ENCODE data around the gene ARL8B. TPM values are rescaled to one million over a fixed set of nuclear protein-coding genes. Genes with fewer than 3 reads are reported as not detected.

ARL8B gene
- polyA plus RNA-seq, 3 donors = 46.6 to 121 (median 101) TPM

- no peak for TF ChIP-seq CTCF (IDR thresholded peaks at IDR 0.05)
- Mint-ChIP-seq H3K4me1 (peaks cover 71% of the 10 kb centered on the region), H3K27ac (peak within 1 kb of the TSS; percentile 93 to 100 (median 99)), H3K4me3 (peak within 1 kb of the TSS; percentile 95 to 99), H3K36me3 (peaks cover 5 to 17% of the 10 kb centered on the region in 2 donors), H3K27me3 (ENCODE audit: low read depth in 3 of 3) (peaks cover 0 to 2% (median 0%) of the 10 kb centered on the region in 3 donors), H3K9me3 (no peaks in the 10 kb centered on the region)
- Histone ChIP-seq H3K4me1 (ENCODE audit: control insufficient read depth in 1 of 2, insufficient read depth in 2 of 2, low read length in 2 of 2) (peaks cover 69 to 83% of the 10 kb centered on the region in 2 donors), H3K4me3 (replicated peaks in 1 of 3; ENCODE audit: low read depth in 2 of 3, low read length in 3 of 3) (peak within 1 kb of the TSS; percentile 60 to 97 (median 91)), H3K9ac (ENCODE audit: insufficient read depth, low read length, poor library complexity, severe bottlenecking) (peak within 1 kb of the TSS; percentile 100), H2AFZ (ENCODE audit: insufficient read depth, low read depth, low read length, poor library complexity, severe bottlenecking) (peak within 1 kb of the TSS; percentile 67), H3K27me3 (ENCODE audit: control insufficient read depth in 2 of 2, insufficient read depth in 2 of 2, low read length in 2 of 2) (no peaks in the 10 kb centered on the region), H3K27ac (ENCODE audit: low read depth in 1 of 2, low read length in 2 of 2) (peak within 1 kb of the TSS; percentile 76 to 98), H3K36me3 (replicated peaks in 1 of 2; ENCODE audit: control insufficient read depth in 1 of 2, insufficient read depth in 2 of 2, low read length in 2 of 2) (peaks cover 0 to 2% of the 10 kb centered on the region in 2 donors), H3K79me2 (ENCODE audit: insufficient read depth, low read length) (peaks cover 67% of the 10 kb centered on the region), H3K4me2 (replicated peaks; ENCODE audit: extremely low read depth, low read length, poor library complexity, severe bottlenecking) (peak within 1 kb of the TSS; percentile 87), H4K20me1 (ENCODE audit: insufficient read depth, low read length) (peaks cover 30% of the 10 kb centered on the region), H3K9me3 (replicated peaks in 1 of 2; ENCODE audit: control insufficient read depth in 1 of 2, insufficient read depth in 1 of 2, low read length in 2 of 2) (no peaks in the 10 kb centered on the region)
- WGBS (ENCODE audit: insufficient coverage) = under 1% methylated on average over 75 of the region's 78 CpGs
- intact Hi-C loops (cut with micrococcal nuclease) = loop anchor here (5.0 kb wide), 2 partner anchors 45 to 50 kb away; no protein-coding TSS in a partner anchor
- DNase-seq = peak; percentile 95 to 97 (median 95)
Observed at GRCh38 chr3:5187156-5187919, 65.2 kb downstream of the ARL8B start, which contains the start of gene EDEM1. EDEM1 (plus strand) TSS chr3:5187707; CDS start chr3:5187806, 99 bp downstream.

GRCh38 chr3:5187920-5188418, 65.9 kb downstream of the ARL8B start:
- no peaks in the 10 kb centered on the region for H3K27me3 ChIP-seq (ENCODE audit: control insufficient read depth in 2 of 2, insufficient read depth in 2 of 2, low read length in 2 of 2)
- Mint-ChIP-seq H3K27me3 (ENCODE audit: low read depth in 3 of 3) (peaks cover 0 to 2% (median 0%) of the 10 kb centered on the region in 3 donors), H3K4me3 (peak overlapping the region; percentile 95 to 99), H3K9me3 (no peaks in the 10 kb centered on the region), H3K27ac (peak overlapping the region; percentile 93 to 99 (median 97)), H3K36me3 (peaks cover 4 to 18% of the 10 kb centered on the region in 2 donors), H3K4me1 (peaks cover 77% of the 10 kb centered on the region)
- H3K4me3 ChIP-seq (replicated peaks in 1 of 3; ENCODE audit: low read depth in 2 of 3, low read length in 3 of 3) = peak overlapping the region; percentile 58 to 96 (median 91)
- intact Hi-C loops (cut with micrococcal nuclease) = loop anchor here (5.0 kb wide), 2 partner anchors 46 to 51 kb away; no protein-coding TSS in a partner anchor
- H3K9ac ChIP-seq (ENCODE audit: insufficient read depth, low read length, poor library complexity, severe bottlenecking) = peak overlapping the region; percentile 100
- H3K9me3 ChIP-seq (replicated peaks in 1 of 2; ENCODE audit: control insufficient read depth in 1 of 2, insufficient read depth in 1 of 2, low read length in 2 of 2) = no peaks in the 10 kb centered on the region
- peak overlapping the region; percentile 76 to 98 for H3K27ac ChIP-seq (ENCODE audit: low read depth in 1 of 2, low read length in 2 of 2)
- under 1% methylated on average over 66 of the region's 66 CpGs for WGBS (ENCODE audit: insufficient coverage)
- no peak for TF ChIP-seq CTCF (IDR thresholded peaks at IDR 0.05)
- H4K20me1 ChIP-seq (ENCODE audit: insufficient read depth, low read length) = peaks cover 34% of the 10 kb centered on the region
- peak in 2 of 3 donors; percentile 41 to 42 for DNase-seq
- peaks cover 73 to 83% of the 10 kb centered on the region in 2 donors for H3K4me1 ChIP-seq (ENCODE audit: control insufficient read depth in 1 of 2, insufficient read depth in 2 of 2, low read length in 2 of 2)
- peak overlapping the region; percentile 67 for H2AFZ ChIP-seq (ENCODE audit: insufficient read depth, low read depth, low read length, poor library complexity, severe bottlenecking)
- peaks cover 72% of the 10 kb centered on the region for H3K79me2 ChIP-seq (ENCODE audit: insufficient read depth, low read length)
- peak overlapping the region; percentile 87 for H3K4me2 ChIP-seq (replicated peaks; ENCODE audit: extremely low read depth, low read length, poor library complexity, severe bottlenecking)
- no peaks in the 10 kb centered on the region for H3K36me3 ChIP-seq (replicated peaks in 1 of 2; ENCODE audit: control insufficient read depth in 1 of 2, insufficient read depth in 2 of 2, low read length in 2 of 2)

Data from CD14-positive monocyte (primary cell).